ENCODE measurements around the gene TSNAX.

GRCh38 chr1:231522038-231522437, 6.4 kb upstream of the TSNAX start:
- TF ChIP-seq CTCF (conservative IDR thresholded peaks at IDR 0.05; ENCODE audit: low read length) (no peak), EZH2phosphoT487 (IDR thresholded peaks at IDR 0.05; ENCODE audit: borderline replicate concordance) (no peak)
